GM23248 (cell line): ENCODE results near the gene LCLAT1.

ENCODE experiments used
- EZH2 ChIP-seq: fragments of 200-600 bp; sonication (generic); IDR thresholded peaks from 2 replicates; pipeline ENCODE4 v1.6.1; 2018; ENCODE audit warnings: antibody characterized with exemption, mild to moderate bottlenecking; ENCODE audit not compliant: insufficient read depth, poor library complexity, severe bottlenecking
- EZH2phosphoT487 ChIP-seq: fragments of 200-600 bp; sonication (generic); IDR thresholded peaks from 2 replicates; pipeline ENCODE4 v1.6.1; 2018; ENCODE audit warnings: antibody characterized with exemption, moderate library complexity, mild to moderate bottlenecking, low read depth; ENCODE audit not compliant: insufficient read depth

- TF ChIP-seq EZH2 (no peak), EZH2phosphoT487 (no peak)
These were observed 237.9 kb downstream of the LCLAT1 start for GRCh38 chr2:30684996-30685395.
